ENCODE data around the gene GJD4. TPM values are rescaled to one million over a fixed set of nuclear protein-coding genes. Genes with fewer than 3 reads are reported as not detected.

GJD4 gene
- total RNA-seq, 2 experiments from 2014 or later, result not detected

GRCh38 chr10:35579726-35580422 is 25.3 kb upstream of the GJD4 start:
- no peak for TF ChIP-seq EZH2phosphoT487 (IDR thresholded peaks at IDR 0.05; ENCODE audit: borderline replicate concordance, low read depth, low read length)
- TF ChIP-seq, protein P1, sequence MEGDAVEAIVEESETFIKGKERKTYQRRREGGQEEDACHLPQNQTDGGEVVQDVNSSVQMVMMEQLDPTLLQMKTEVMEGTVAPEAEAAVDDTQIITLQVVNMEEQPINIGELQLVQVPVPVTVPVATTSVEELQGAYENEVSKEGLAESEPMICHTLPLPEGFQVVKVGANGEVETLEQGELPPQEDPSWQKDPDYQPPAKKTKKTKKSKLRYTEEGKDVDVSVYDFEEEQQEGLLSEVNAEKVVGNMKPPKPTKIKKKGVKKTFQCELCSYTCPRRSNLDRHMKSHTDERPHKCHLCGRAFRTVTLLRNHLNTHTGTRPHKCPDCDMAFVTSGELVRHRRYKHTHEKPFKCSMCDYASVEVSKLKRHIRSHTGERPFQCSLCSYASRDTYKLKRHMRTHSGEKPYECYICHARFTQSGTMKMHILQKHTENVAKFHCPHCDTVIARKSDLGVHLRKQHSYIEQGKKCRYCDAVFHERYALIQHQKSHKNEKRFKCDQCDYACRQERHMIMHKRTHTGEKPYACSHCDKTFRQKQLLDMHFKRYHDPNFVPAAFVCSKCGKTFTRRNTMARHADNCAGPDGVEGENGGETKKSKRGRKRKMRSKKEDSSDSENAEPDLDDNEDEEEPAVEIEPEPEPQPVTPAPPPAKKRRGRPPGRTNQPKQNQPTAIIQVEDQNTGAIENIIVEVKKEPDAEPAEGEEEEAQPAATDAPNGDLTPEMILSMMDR (conservative IDR thresholded peaks at IDR 0.05; ENCODE audit: low read length), result no peak
- Histone ChIP-seq H3K36me3 (ENCODE audit: insufficient read depth, low read length) (0 out of 2 replicates have a peak, but pooled peaks cover 2% of the 10 kb centered on the region), H3K4me2 (ENCODE audit: low read length) (no peak overlapping the region), H3K27ac (ENCODE audit: low read depth, low read length, poor library complexity, severe bottlenecking) (no peak overlapping the region), H3K9me3 (ENCODE audit: low read length) (no peaks in the 10 kb centered on the region), H3K79me2 (ENCODE audit: insufficient read depth, low read depth, low read length) (no peaks in the 10 kb centered on the region), H3K4me1 (ENCODE audit: insufficient read depth, low read length, poor library complexity, severe bottlenecking) (no peaks in the 10 kb centered on the region), H3K4me3 (ENCODE audit: low read depth, low read length, poor library complexity, severe bottlenecking) (no peak overlapping the region), H4K20me1 (ENCODE audit: insufficient read depth, low read length) (no peaks in the 10 kb centered on the region), H2AFZ (ENCODE audit: low read length) (no peak overlapping the region), H3K9me2 (ENCODE audit: insufficient read depth, low read length) (no peaks in the 10 kb centered on the region)
- POLR2A ChIA-PET, result interaction anchor here (1.2 kb wide), 1 partner anchor 9 kb away, joined by 5 read pairs; no protein-coding TSS in a partner anchor
- BruUV-seq (replicated peaks), result no TSS peak
- DNase-seq (ENCODE audit: low spot score), result no peak
- intact Hi-C loops (cut with micrococcal nuclease; ENCODE audit: unreplicated experiment), result no loop called here
- CTCF ChIA-PET (ENCODE audit: unreplicated experiment), result no interaction called here

GRCh38 chr10:35580423-35580770 is 24.7 kb upstream of the GJD4 start:
- no peaks in the 10 kb centered on the region for H3K9me2 ChIP-seq (ENCODE audit: insufficient read depth, low read length)
- H3K79me2 ChIP-seq (ENCODE audit: insufficient read depth, low read depth, low read length), result no peaks in the 10 kb centered on the region
- H4K20me1 ChIP-seq (ENCODE audit: insufficient read depth, low read length), result no peaks in the 10 kb centered on the region
- H3K4me2 ChIP-seq (ENCODE audit: low read length), result no peak overlapping the region
- CTCF ChIA-PET (ENCODE audit: unreplicated experiment), result no interaction called here
- H3K4me1 ChIP-seq (ENCODE audit: insufficient read depth, low read length, poor library complexity, severe bottlenecking), result no peaks in the 10 kb centered on the region
- TF ChIP-seq, protein P1 (conservative IDR thresholded peaks at IDR 0.05; ENCODE audit: low read length), result no peak
- no peak for TF ChIP-seq EZH2phosphoT487 (IDR thresholded peaks at IDR 0.05; ENCODE audit: borderline replicate concordance, low read depth, low read length)
- no peak for DNase-seq (ENCODE audit: low spot score)
- no peaks in the 10 kb centered on the region for H3K9me3 ChIP-seq (ENCODE audit: low read length)
- intact Hi-C loops (cut with micrococcal nuclease; ENCODE audit: unreplicated experiment), result no loop called here
- POLR2A ChIA-PET, result no interaction called here
- H3K4me3 ChIP-seq (ENCODE audit: low read depth, low read length, poor library complexity, severe bottlenecking), result no peak overlapping the region
- H2AFZ ChIP-seq (ENCODE audit: low read length), result no peak overlapping the region
- no peaks in the 10 kb centered on the region for H3K36me3 ChIP-seq (ENCODE audit: insufficient read depth, low read length)
- BruUV-seq (replicated peaks), result no TSS peak
- H3K27ac ChIP-seq (ENCODE audit: low read depth, low read length, poor library complexity, severe bottlenecking), result no peak overlapping the region

DNA sequence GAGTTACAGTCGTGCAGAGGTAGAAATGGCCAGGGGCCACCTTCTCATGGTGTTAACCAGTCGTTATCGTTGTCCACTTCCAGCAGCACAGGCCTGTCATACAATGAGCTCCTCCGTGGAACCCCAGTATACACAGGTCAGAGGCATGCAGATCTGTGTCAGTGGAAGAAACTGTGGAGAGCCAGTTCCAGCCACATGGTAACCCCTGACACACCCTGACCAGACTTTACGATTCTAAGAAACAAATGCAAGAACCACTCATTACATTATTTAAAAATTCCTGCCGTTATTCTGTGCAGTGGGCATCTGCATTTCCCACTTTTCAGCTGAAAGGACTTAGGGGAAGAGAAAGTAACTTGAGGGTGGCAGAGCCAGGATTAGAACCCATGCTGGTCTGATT is 23.5 kb upstream of the GJD4 start:
- H4K20me1 ChIP-seq (ENCODE audit: insufficient read depth, low read length), result no peaks in the 10 kb centered on the region
- no peaks in the 10 kb centered on the region for H3K36me3 ChIP-seq (ENCODE audit: insufficient read depth, low read length)
- ChIA-PET POLR2A (no interaction called here), CTCF (ENCODE audit: unreplicated experiment) (no interaction called here)
- H3K79me2 ChIP-seq (ENCODE audit: insufficient read depth, low read depth, low read length), result no peaks in the 10 kb centered on the region
- intact Hi-C loops (cut with micrococcal nuclease; ENCODE audit: unreplicated experiment), result no loop called here
- no peaks in the 10 kb centered on the region for H3K4me1 ChIP-seq (ENCODE audit: insufficient read depth, low read length, poor library complexity, severe bottlenecking)
- BruUV-seq (replicated peaks), result no TSS peak
- DNase-seq (ENCODE audit: low spot score), result no peak
- TF ChIP-seq EZH2phosphoT487 (IDR thresholded peaks at IDR 0.05; ENCODE audit: borderline replicate concordance, low read depth, low read length), result no peak
- TF ChIP-seq, protein P1 (conservative IDR thresholded peaks at IDR 0.05; ENCODE audit: low read length), result no peak
- no peak overlapping the region for H3K27ac ChIP-seq (ENCODE audit: low read depth, low read length, poor library complexity, severe bottlenecking)
- no peaks in the 10 kb centered on the region for H3K9me3 ChIP-seq (ENCODE audit: low read length)
- H3K4me3 ChIP-seq (ENCODE audit: low read depth, low read length, poor library complexity, severe bottlenecking), result no peak overlapping the region
- no peaks in the 10 kb centered on the region for H3K9me2 ChIP-seq (ENCODE audit: insufficient read depth, low read length)
- H3K4me2 ChIP-seq (ENCODE audit: low read length), result no peak overlapping the region
- no peak overlapping the region for H2AFZ ChIP-seq (ENCODE audit: low read length)
